SK-N-DZ (cell line): ENCODE data around the gene TMEM170A.
"Not testable (repeated sequence)": the region's sequence is repeated elsewhere in the genome, so short reads cannot be mapped to it uniquely, and the experiment has no call there.

Source experiments
- DNase-seq: peaks from one replicate; pipeline ENCODE4 v3.0.0-alpha.2; 2015; ENCODE audit warnings: low spot score

Gene TMEM170A

GRCh38 chr16:75481475-75481874, 17.0 kb upstream of the TMEM170A start:
- DNase-seq, result no peak

- no peak for DNase-seq
Measured at GRCh38 chr16:75479421-75479990, 15.0 kb upstream of the TMEM170A start.

GRCh38 chr16:75478480-75479345, 14.2 kb upstream of the TMEM170A start:
- DNase-seq, result no peak

- no peak for DNase-seq
Measured at GRCh38 chr16:75477680-75478473, 13.4 kb upstream of the TMEM170A start.

GRCh38 chr16:75476817-75477216, 12.3 kb upstream of the TMEM170A start:
- no peak for DNase-seq

- no peak for DNase-seq
Measured at GRCh38 chr16:75475420-75475847, 10.9 kb upstream of the TMEM170A start.

GRCh38 chr16:75472908-75473877, 8.7 kb upstream of the TMEM170A start:
- no peak for DNase-seq

- DNase-seq, result peak; percentile 70
Measured at GRCh38 chr16:75471723-75472633, 7.5 kb upstream of the TMEM170A start.

GRCh38 chr16:75466760-75467159, 2.3 kb upstream of the TMEM170A start:
- no peak for DNase-seq

- DNase-seq, result peak; percentile 47
Measured at GRCh38 chr16:75463389-75464121, 934 bp downstream of the TMEM170A start.

- DNase-seq, result no peak
Measured at GRCh38 chr16:75462806-75463205, 1.7 kb downstream of the TMEM170A start.

- no peak for DNase-seq
Measured at GRCh38 chr16:75461575-75461974, 2.9 kb downstream of the TMEM170A start.

GRCh38 chr16:75460446-75460845, 4.0 kb downstream of the TMEM170A start:
- no peak for DNase-seq

GRCh38 chr16:75459691-75460090, 4.8 kb downstream of the TMEM170A start:
- DNase-seq, result no peak

- DNase-seq, result no peak
Measured at GRCh38 chr16:75458439-75458838, 6.0 kb downstream of the TMEM170A start.

GRCh38 chr16:75458029-75458428, 6.5 kb downstream of the TMEM170A start:
- no peak for DNase-seq

GRCh38 chr16:75457485-75458021, 6.9 kb downstream of the TMEM170A start:
- no peak for DNase-seq

GRCh38 chr16:75456971-75457370, 7.5 kb downstream of the TMEM170A start:
- DNase-seq, result no peak

GRCh38 chr16:75456486-75456885, 8.0 kb downstream of the TMEM170A start:
- not testable (repeated sequence) for DNase-seq
